Measurements from ENCODE around the gene TUBA3D.
"Not testable (repeated sequence)": the region's sequence is repeated elsewhere in the genome, so short reads cannot be mapped to it uniquely, and the experiment has no call there.

TUBA3D gene

GRCh38 chr2:131475831-131476230 lies at the start of gene TUBA3D:
Gene TUBA3D, plus strand, starts transcription at chr2:131476119. Its CDS starts 81 bp downstream, at chr2:131476200.
- Histone ChIP-seq H3K27ac (ENCODE audit: low read depth, low read length) (no peak within 1 kb of the TSS), H3K9ac (ENCODE audit: low read length in 5 of 5) (no peak within 1 kb of the TSS), H3K4me3 (ENCODE audit: low read depth in 1 of 5, low read length in 5 of 5) (no peak within 1 kb of the TSS), H3K4me1 (ENCODE audit: control insufficient read depth in 5 of 5, insufficient read depth in 5 of 5, low read length in 5 of 5) (no peaks in the 10 kb centered on the region), H3K36me3 (ENCODE audit: control insufficient read depth in 5 of 5, insufficient read depth in 5 of 5, low read length in 5 of 5) (peaks cover 0 to 4% (median 0%) of the 10 kb centered on the region in 5 donors), H3K27me3 (ENCODE audit: control insufficient read depth in 5 of 5, insufficient read depth in 4 of 5, low read length in 5 of 5) (no peaks in the 10 kb centered on the region), H3K9me3 (ENCODE audit: control insufficient read depth in 5 of 5, low read length in 5 of 5) (no peaks in the 10 kb centered on the region)

- Histone ChIP-seq H3K36me3 (ENCODE audit: control insufficient read depth in 5 of 5, insufficient read depth in 5 of 5, low read length in 5 of 5) (no peaks in the 10 kb centered on the region), H3K4me1 (ENCODE audit: control insufficient read depth in 5 of 5, insufficient read depth in 5 of 5, low read length in 5 of 5) (peaks cover 0 to 6% (median 0%) of the 10 kb centered on the region in 5 donors), H3K4me3 (ENCODE audit: low read depth in 1 of 5, low read length in 5 of 5) (no peak overlapping the region), H3K9me3 (ENCODE audit: control insufficient read depth in 5 of 5, low read length in 5 of 5) (no peaks in the 10 kb centered on the region), H3K27ac (ENCODE audit: low read depth, low read length) (no peak overlapping the region), H3K27me3 (ENCODE audit: control insufficient read depth in 5 of 5, insufficient read depth in 4 of 5, low read length in 5 of 5) (peaks cover 4 to 25% (median 14%) of the 10 kb centered on the region in 5 donors), H3K9ac (ENCODE audit: low read length in 5 of 5) (no peak overlapping the region)
Measured at GRCh38 chr2:131426727-131427126, 49.2 kb upstream of the TUBA3D start.

- no peaks in the 10 kb centered on the region for H3K9me3 ChIP-seq (ENCODE audit: control insufficient read depth in 5 of 5, low read length in 5 of 5)
- H3K4me1 ChIP-seq (ENCODE audit: control insufficient read depth in 5 of 5, insufficient read depth in 5 of 5, low read length in 5 of 5), result no peaks in the 10 kb centered on the region
- no peak overlapping the region for H3K27ac ChIP-seq (ENCODE audit: low read depth, low read length)
- H3K9ac ChIP-seq (ENCODE audit: low read length in 5 of 5), result no peak overlapping the region
- no peak overlapping the region for H3K4me3 ChIP-seq (ENCODE audit: low read depth in 1 of 5, low read length in 5 of 5)
- H3K27me3 ChIP-seq (ENCODE audit: control insufficient read depth in 5 of 5, insufficient read depth in 4 of 5, low read length in 5 of 5), result peaks cover 4 to 14% (median 11%) of the 10 kb centered on the region in 5 donors
- H3K36me3 ChIP-seq (ENCODE audit: control insufficient read depth in 5 of 5, insufficient read depth in 5 of 5, low read length in 5 of 5), result no peaks in the 10 kb centered on the region
Measured at GRCh38 chr2:131431336-131431735, 44.6 kb upstream of the TUBA3D start.

GRCh38 chr2:131440742-131441468 lies 35.0 kb upstream of the TUBA3D start:
- not testable (repeated sequence) for H3K9me3 ChIP-seq (ENCODE audit: control insufficient read depth in 5 of 5, low read length in 5 of 5); H3K9ac ChIP-seq (ENCODE audit: low read length in 5 of 5); H3K4me3 ChIP-seq (ENCODE audit: low read depth in 1 of 5, low read length in 5 of 5); H3K27me3 ChIP-seq (ENCODE audit: control insufficient read depth in 5 of 5, insufficient read depth in 4 of 5, low read length in 5 of 5); H3K27ac ChIP-seq (ENCODE audit: low read depth, low read length); H3K36me3 ChIP-seq (ENCODE audit: control insufficient read depth in 5 of 5, insufficient read depth in 5 of 5, low read length in 5 of 5); H3K4me1 ChIP-seq (ENCODE audit: control insufficient read depth in 5 of 5, insufficient read depth in 5 of 5, low read length in 5 of 5)

- H3K4me1 ChIP-seq (ENCODE audit: control insufficient read depth in 5 of 5, insufficient read depth in 5 of 5, low read length in 5 of 5); H3K36me3 ChIP-seq (ENCODE audit: control insufficient read depth in 5 of 5, insufficient read depth in 5 of 5, low read length in 5 of 5); H3K27me3 ChIP-seq (ENCODE audit: control insufficient read depth in 5 of 5, insufficient read depth in 4 of 5, low read length in 5 of 5); H3K4me3 ChIP-seq (ENCODE audit: low read depth in 1 of 5, low read length in 5 of 5); H3K9ac ChIP-seq (ENCODE audit: low read length in 5 of 5); H3K27ac ChIP-seq (ENCODE audit: low read depth, low read length); H3K9me3 ChIP-seq (ENCODE audit: control insufficient read depth in 5 of 5, low read length in 5 of 5): not testable (repeated sequence)
Measured at GRCh38 chr2:131444736-131445514, 31.0 kb upstream of the TUBA3D start.

- not testable (repeated sequence) for H3K4me1 ChIP-seq (ENCODE audit: control insufficient read depth in 5 of 5, insufficient read depth in 5 of 5, low read length in 5 of 5); H3K27ac ChIP-seq (ENCODE audit: low read depth, low read length); H3K36me3 ChIP-seq (ENCODE audit: control insufficient read depth in 5 of 5, insufficient read depth in 5 of 5, low read length in 5 of 5); H3K9ac ChIP-seq (ENCODE audit: low read length in 5 of 5); H3K9me3 ChIP-seq (ENCODE audit: control insufficient read depth in 5 of 5, low read length in 5 of 5); H3K4me3 ChIP-seq (ENCODE audit: low read depth in 1 of 5, low read length in 5 of 5); H3K27me3 ChIP-seq (ENCODE audit: control insufficient read depth in 5 of 5, insufficient read depth in 4 of 5, low read length in 5 of 5)
Measured at GRCh38 chr2:131445515-131445797, 30.5 kb upstream of the TUBA3D start.

- H3K9ac ChIP-seq (ENCODE audit: low read length in 5 of 5), result no peak overlapping the region
- H3K36me3 ChIP-seq (ENCODE audit: control insufficient read depth in 5 of 5, insufficient read depth in 5 of 5, low read length in 5 of 5), result no peaks in the 10 kb centered on the region
- H3K27me3 ChIP-seq (ENCODE audit: control insufficient read depth in 5 of 5, insufficient read depth in 4 of 5, low read length in 5 of 5), result peaks cover 0 to 3% (median 0%) of the 10 kb centered on the region in 5 donors
- H3K4me1 ChIP-seq (ENCODE audit: control insufficient read depth in 5 of 5, insufficient read depth in 5 of 5, low read length in 5 of 5), result no peaks in the 10 kb centered on the region
- H3K4me3 ChIP-seq (ENCODE audit: low read depth in 1 of 5, low read length in 5 of 5), result no peak overlapping the region
- no peaks in the 10 kb centered on the region for H3K9me3 ChIP-seq (ENCODE audit: control insufficient read depth in 5 of 5, low read length in 5 of 5)
- H3K27ac ChIP-seq (ENCODE audit: low read depth, low read length), result no peak overlapping the region
Measured at GRCh38 chr2:131445896-131446295, 30.0 kb upstream of the TUBA3D start.

GRCh38 chr2:131447981-131448380 lies 27.9 kb upstream of the TUBA3D start:
- H3K27ac ChIP-seq (ENCODE audit: low read depth, low read length); H3K36me3 ChIP-seq (ENCODE audit: control insufficient read depth in 5 of 5, insufficient read depth in 5 of 5, low read length in 5 of 5); H3K9ac ChIP-seq (ENCODE audit: low read length in 5 of 5); H3K9me3 ChIP-seq (ENCODE audit: control insufficient read depth in 5 of 5, low read length in 5 of 5); H3K4me3 ChIP-seq (ENCODE audit: low read depth in 1 of 5, low read length in 5 of 5); H3K4me1 ChIP-seq (ENCODE audit: control insufficient read depth in 5 of 5, insufficient read depth in 5 of 5, low read length in 5 of 5); H3K27me3 ChIP-seq (ENCODE audit: control insufficient read depth in 5 of 5, insufficient read depth in 4 of 5, low read length in 5 of 5): not testable (repeated sequence)

GRCh38 chr2:131451265-131451949 lies 24.5 kb upstream of the TUBA3D start:
- not testable (repeated sequence) for H3K4me3 ChIP-seq (ENCODE audit: low read depth in 1 of 5, low read length in 5 of 5); H3K36me3 ChIP-seq (ENCODE audit: control insufficient read depth in 5 of 5, insufficient read depth in 5 of 5, low read length in 5 of 5); H3K4me1 ChIP-seq (ENCODE audit: control insufficient read depth in 5 of 5, insufficient read depth in 5 of 5, low read length in 5 of 5); H3K27me3 ChIP-seq (ENCODE audit: control insufficient read depth in 5 of 5, insufficient read depth in 4 of 5, low read length in 5 of 5); H3K27ac ChIP-seq (ENCODE audit: low read depth, low read length); H3K9me3 ChIP-seq (ENCODE audit: control insufficient read depth in 5 of 5, low read length in 5 of 5); H3K9ac ChIP-seq (ENCODE audit: low read length in 5 of 5)

- H3K27me3 ChIP-seq (ENCODE audit: control insufficient read depth in 5 of 5, insufficient read depth in 4 of 5, low read length in 5 of 5); H3K4me3 ChIP-seq (ENCODE audit: low read depth in 1 of 5, low read length in 5 of 5); H3K9me3 ChIP-seq (ENCODE audit: control insufficient read depth in 5 of 5, low read length in 5 of 5); H3K36me3 ChIP-seq (ENCODE audit: control insufficient read depth in 5 of 5, insufficient read depth in 5 of 5, low read length in 5 of 5); H3K4me1 ChIP-seq (ENCODE audit: control insufficient read depth in 5 of 5, insufficient read depth in 5 of 5, low read length in 5 of 5); H3K27ac ChIP-seq (ENCODE audit: low read depth, low read length); H3K9ac ChIP-seq (ENCODE audit: low read length in 5 of 5): not testable (repeated sequence)
Measured at GRCh38 chr2:131454914-131455313, 21.0 kb upstream of the TUBA3D start.
